Activated CD4-positive, alpha-beta T cell treated with anti-CD3 and anti-CD28 coated beads, Interleukin-10, Interleukin-2, amounts not matched to agents 100 ng/mL and 50 ng/mL, durations not matched to agents 16 hours and 8 hours (primary cell): ENCODE measurements around the gene SPTBN1.

ENCODE experiments used
- DNase-seq: peaks from one replicate; pipeline ENCODE4 v3.0.0-alpha.2; 2020

SPTBN1 gene

GRCh38 chr2:54720563-54720962 lies 264.4 kb downstream of the SPTBN1 start:
- DNase-seq: no peak
